Ishikawa (cell line): Measurements from ENCODE around the gene NOS1AP.

Experiments used
- CEBPB ChIP-seq: IDR thresholded peaks from 2 replicates; pipeline ENCODE4 v1.6.1; 2012
- CREB1 ChIP-seq: IDR thresholded peaks from 2 replicates; pipeline ENCODE4 v1.6.1; 2012; ENCODE audit warnings: low read depth
- EGR1 ChIP-seq: IDR thresholded peaks from 2 replicates; pipeline ENCODE4 v1.6.1; 2012
- EP300 ChIP-seq: IDR thresholded peaks from 2 replicates; pipeline ENCODE4 v1.6.1; 2012; ENCODE audit warnings: borderline replicate concordance
- FOXM1 ChIP-seq: IDR thresholded peaks from 2 replicates; pipeline ENCODE4 v1.6.1; 2012; ENCODE audit warnings: low read depth, borderline replicate concordance
- MAX ChIP-seq: IDR thresholded peaks from 2 replicates; pipeline ENCODE4 v1.6.1; 2012
- NFIC ChIP-seq: IDR thresholded peaks from 2 replicates; pipeline ENCODE4 v1.6.1; 2012
- RAD21 ChIP-seq: IDR thresholded peaks from 2 replicates; pipeline ENCODE4 v1.6.1; 2012; ENCODE audit warnings: low read depth
- REST ChIP-seq: IDR thresholded peaks from 2 replicates; pipeline ENCODE4 v1.6.1; 2012; ENCODE audit warnings: low read depth, mild to moderate bottlenecking
- TAF1 ChIP-seq: IDR thresholded peaks from 2 replicates; pipeline ENCODE4 v1.6.1; 2012; ENCODE audit warnings: low read depth, mild to moderate bottlenecking
- TCF12 ChIP-seq: IDR thresholded peaks from 2 replicates; pipeline ENCODE4 v1.6.1; 2012; ENCODE audit warnings: low read depth
- TEAD4 ChIP-seq: IDR thresholded peaks from 2 replicates; pipeline ENCODE4 v1.6.1; 2012
- USF1 ChIP-seq: IDR thresholded peaks from 2 replicates; pipeline ENCODE4 v1.6.1; 2012
- YY1 ChIP-seq: IDR thresholded peaks from 2 replicates; pipeline ENCODE4 v1.6.1; 2012; ENCODE audit warnings: low read depth
- ZBTB7A ChIP-seq: IDR thresholded peaks from 2 replicates; pipeline ENCODE4 v1.6.1; 2012; ENCODE audit warnings: low read depth

NOS1AP gene

GRCh38 chr1:162329826-162330225 is 260.3 kb downstream of the NOS1AP start:
- no peak for TF ChIP-seq EGR1
- TF ChIP-seq ZBTB7A: no peak
- TF ChIP-seq TCF12: no peak

- TF ChIP-seq REST (no peak), FOXM1 (no peak), CEBPB (no peak), RAD21 (no peak), CREB1 (no peak), NFIC (no peak), YY1 (no peak), MAX (no peak), TEAD4 (no peak), USF1 (no peak), TAF1 (no peak), EP300 (no peak)
Observed at GRCh38 chr1:162333991-162334390, 264.5 kb downstream of the NOS1AP start.

- TF ChIP-seq TCF12: no peak
- no peak for TF ChIP-seq TEAD4
- no peak for TF ChIP-seq ZBTB7A
- TF ChIP-seq YY1: no peak
- no peak for TF ChIP-seq USF1
- no peak for TF ChIP-seq TAF1
- no peak for TF ChIP-seq EGR1
- TF ChIP-seq REST: no peak
- TF ChIP-seq EP300: no peak
- TF ChIP-seq MAX: no peak
- TF ChIP-seq CEBPB: no peak
- TF ChIP-seq FOXM1: no peak
- TF ChIP-seq RAD21: no peak
- no peak for TF ChIP-seq NFIC
Observed at GRCh38 chr1:162335126-162335525, 265.6 kb downstream of the NOS1AP start.

DNA sequence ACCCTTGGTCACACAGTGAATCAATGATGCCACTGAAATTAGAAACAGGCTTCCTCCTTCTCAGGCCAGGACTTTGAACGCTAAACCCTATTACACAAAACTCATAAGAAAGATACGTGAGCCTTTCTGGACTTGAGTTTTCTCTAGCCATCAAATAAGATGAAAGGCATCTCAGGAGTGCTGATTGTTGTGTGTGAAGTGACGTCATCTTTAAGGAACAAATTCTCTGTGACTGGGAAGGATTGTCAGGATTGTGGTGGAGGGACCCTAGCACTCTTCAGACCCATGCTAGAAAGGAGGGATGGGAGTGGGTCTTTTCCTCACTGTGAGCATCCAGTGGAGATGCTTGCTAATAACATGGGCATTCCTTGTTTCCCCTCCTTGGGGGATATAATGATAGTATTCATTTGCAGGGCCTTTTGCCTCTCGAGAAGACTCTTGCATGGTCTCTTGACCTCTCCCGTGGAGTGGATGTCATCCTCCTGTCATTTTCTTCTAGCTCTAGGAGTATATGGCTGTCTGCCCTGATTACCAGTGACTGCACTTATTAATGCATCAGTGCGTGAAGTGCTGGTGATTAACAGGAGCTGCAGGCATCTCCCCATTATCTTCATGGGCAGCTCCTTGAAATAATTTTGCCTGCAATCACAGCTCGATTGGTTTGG is 267.3 kb downstream of the NOS1AP start:
- TF ChIP-seq NFIC (no peak), YY1 (no peak), EP300 (no peak), ZBTB7A (no peak), CEBPB (no peak), RAD21 (no peak), TCF12 (no peak), TEAD4 (no peak)

DNA sequence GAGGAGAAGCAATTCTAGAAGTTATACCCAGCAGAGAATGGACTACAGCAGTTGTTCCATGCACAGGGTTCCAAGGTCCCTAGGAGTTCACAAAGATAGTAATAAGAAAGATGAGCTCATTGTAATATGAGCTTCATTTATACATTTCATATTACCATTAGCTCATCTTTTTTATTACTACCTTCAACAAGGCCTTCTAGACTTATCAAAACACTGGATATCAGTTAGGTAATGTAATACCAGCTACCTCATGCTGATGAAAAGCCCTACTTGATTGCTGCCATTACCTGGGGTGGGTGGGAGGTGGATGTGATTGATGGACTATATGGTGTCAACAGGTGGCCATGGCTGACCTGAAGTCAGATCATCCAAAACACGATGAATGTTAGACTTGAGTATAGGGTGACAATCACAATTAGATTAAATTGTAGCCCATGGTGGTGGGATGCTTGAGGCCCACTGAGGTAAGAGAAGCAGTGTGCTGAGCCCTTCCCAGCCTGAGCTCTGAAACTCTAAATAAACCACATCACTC is 273.0 kb downstream of the NOS1AP start:
- no peak for TF ChIP-seq EP300

GRCh38 chr1:162343470-162343869 is 274.0 kb downstream of the NOS1AP start:
- no peak for TF ChIP-seq TAF1
- no peak for TF ChIP-seq ZBTB7A
- no peak for TF ChIP-seq FOXM1
- no peak for TF ChIP-seq TCF12
- TF ChIP-seq NFIC: no peak
- no peak for TF ChIP-seq REST
- no peak for TF ChIP-seq EP300
